H1 (cell line): ENCODE measurements around the gene HOXB3. TPM values are rescaled to one million over a fixed set of nuclear protein-coding genes. Genes with fewer than 3 reads are reported as not detected.

Source experiments
- CTCF ChIA-PET: fragments of 300-600 bp; sonication (Branson Sonifier 250); formaldehyde crosslinking; loops from one replicate; lab custom pipeline; 2021; ENCODE audit not compliant: partially characterized antibody; lab: Charles Lee
- POLR2A ChIA-PET: fragments of 300-600 bp; sonication (Branson Sonifier 250); formaldehyde crosslinking; loops from one replicate; lab custom pipeline; 2021; ENCODE audit warnings: inconsistent platforms; ENCODE audit not compliant: partially characterized antibody; lab: Charles Lee
- DNase-seq, 2 experiments: peaks; one replicate each; pipeline versions ENCODE4 v3.0.0 to v3.0.0-alpha.2; 2010 to 2022; ENCODE audit warnings: low spot score in 2 of 2, low read depth in 1 of 2, mixed read lengths in 1 of 2
- FAIRE-seq: peaks from 2 replicates; lab custom pipeline; 2011; peaks lifted over from hg19 to GRCh38; lab: Jason Lieb, UNC
- H2AFZ ChIP-seq: 2 replicates; pipeline ENCODE4 v1.8.1; 2012; ENCODE audit warnings: low read length, inconsistent platforms
- H2AK5ac ChIP-seq: 2 replicates; pipeline ENCODE4 v1.6.1; 2013; ENCODE audit warnings: low read depth, low read length
- H2BK120ac ChIP-seq: replicated peaks from 2 replicates; pipeline ENCODE3; 2013; ENCODE audit warnings: low read depth, low read length, inconsistent platforms
- H2BK12ac ChIP-seq: 2 replicates; pipeline ENCODE4 v1.6.1; 2013; ENCODE audit warnings: low read depth, low read length
- H2BK15ac ChIP-seq: 2 replicates; pipeline ENCODE4 v1.6.1; 2013; ENCODE audit warnings: low read length
- H2BK20ac ChIP-seq: 2 replicates; pipeline ENCODE4 v1.6.1; 2013; ENCODE audit warnings: low read length
- H2BK5ac ChIP-seq: 2 replicates; pipeline ENCODE4 v1.6.1; 2013; ENCODE audit warnings: low read depth, low read length
- H3K14ac ChIP-seq: 2 replicates; pipeline ENCODE4 v1.6.1; 2013; ENCODE audit warnings: inconsistent platforms; ENCODE audit not compliant: insufficient read length
- H3K18ac ChIP-seq: 2 replicates; pipeline ENCODE4 v1.6.1; 2013; ENCODE audit warnings: low read length; ENCODE audit errors: extremely low read depth
- H3K23ac ChIP-seq: 2 replicates; pipeline ENCODE4 v1.6.1; 2013; ENCODE audit warnings: inconsistent platforms; ENCODE audit not compliant: insufficient read length
- H3K23me2 ChIP-seq: 2 replicates; pipeline ENCODE4 v1.6.1; 2013; ENCODE audit warnings: low read depth, low read length
- H3K27ac ChIP-seq: 2 replicates; pipeline ENCODE4 v1.6.1; 2011; ENCODE audit warnings: low read depth, low read length, inconsistent platforms
- H3K27me3 ChIP-seq, 4 experiments: replicated peaks in 1 of 4; 1 replicate in 1 of 4; 2 replicates in 3 of 4; pipeline versions ENCODE4 v1.6.1 to v1.8.1; 2011 to 2013; ENCODE audit warnings: low read length in 3 of 4, mild to moderate bottlenecking in 3 of 4, inconsistent platforms in 2 of 4, mixed read lengths in 2 of 4, moderate library complexity in 1 of 4; ENCODE audit not compliant: control insufficient read depth in 3 of 4, insufficient read depth in 3 of 4; ENCODE audit errors: extremely low read depth in 1 of 4
- H3K36me3 ChIP-seq, 4 experiments: 2 replicates each; pipeline versions ENCODE4 v1.6.1 to v1.8.1; 2011 to 2013; ENCODE audit warnings: mild to moderate bottlenecking in 4 of 4, low read length in 3 of 4, moderate library complexity in 2 of 4, control low read depth in 1 of 4, inconsistent platforms in 1 of 4; ENCODE audit not compliant: insufficient read depth in 4 of 4, control insufficient read depth in 2 of 4
- H3K4ac ChIP-seq: replicated peaks from 2 replicates; pipeline ENCODE3; 2013; ENCODE audit warnings: low read length, low read depth, mixed read lengths, inconsistent platforms; ENCODE audit not compliant: insufficient read length
- H3K4me1 ChIP-seq, 4 experiments: replicated peaks in 1 of 4; 1 replicate in 1 of 4; 2 replicates in 3 of 4; pipeline versions ENCODE4 v1.6.1 to v1.8.1; 2011 to 2013; ENCODE audit warnings: low read length in 3 of 4, inconsistent platforms in 2 of 4, mixed read lengths in 1 of 4; ENCODE audit not compliant: insufficient read depth in 4 of 4, control insufficient read depth in 3 of 4
- H3K4me2 ChIP-seq, 2 experiments: 2 replicates each; pipeline versions ENCODE4 v1.6.1 to v1.8.1; 2011 to 2013; ENCODE audit warnings: low read depth in 2 of 2, low read length in 2 of 2, control low read depth in 1 of 2, inconsistent platforms in 1 of 2, mild to moderate bottlenecking in 1 of 2; ENCODE audit not compliant: insufficient read depth in 1 of 2
- H3K4me3 ChIP-seq, 4 experiments: fragments of 200-600, 300-600 bp in 1 of 4; sonication (generic), shearing (Covaris generic), sonication (Bioruptor Twin) in 1 of 4; 2 replicates each; pipeline versions ENCODE4 v1.5.1 to v1.8.1; 2011 to 2016; ENCODE audit warnings: low read length in 4 of 4, low read depth in 3 of 4, control low read depth in 2 of 4, inconsistent platforms in 2 of 4, mild to moderate bottlenecking in 2 of 4, mixed read lengths in 1 of 4, moderate library complexity in 1 of 4; ENCODE audit not compliant: insufficient read depth in 2 of 4; ENCODE audit errors: extremely low read depth in 1 of 4
- H3K56ac ChIP-seq: replicated peaks from 2 replicates; pipeline ENCODE3; 2013; ENCODE audit warnings: low read depth, mild to moderate bottlenecking, mixed read lengths, low read length, inconsistent platforms; ENCODE audit not compliant: insufficient read length
- H3K79me1 ChIP-seq: 2 replicates; pipeline ENCODE4 v1.6.1; 2013; ENCODE audit warnings: low read depth, low read length, control low read depth
- H3K79me2 ChIP-seq, 2 experiments: 2 replicates each; pipeline versions ENCODE4 v1.6.1 to v1.8.1; 2012 to 2013; ENCODE audit warnings: low read length in 2 of 2, mild to moderate bottlenecking in 2 of 2, inconsistent platforms in 1 of 2; ENCODE audit not compliant: insufficient read depth in 2 of 2, control insufficient read depth in 1 of 2
- H3K9ac ChIP-seq, 4 experiments: replicated peaks in 1 of 4; 1 replicate in 1 of 4; 2 replicates in 3 of 4; pipeline versions ENCODE4 v1.6.1 to v1.8.1; 2011 to 2013; ENCODE audit warnings: low read depth in 3 of 4, low read length in 3 of 4, control low read depth in 2 of 4, mild to moderate bottlenecking in 2 of 4, moderate library complexity in 2 of 4, inconsistent platforms in 1 of 4; ENCODE audit errors: extremely low read depth in 1 of 4
- H3K9me3 ChIP-seq, 2 experiments: 2 replicates each; pipeline versions ENCODE4 v1.6.1 to v1.8.1; 2012 to 2013; ENCODE audit warnings: mild to moderate bottlenecking in 2 of 2, moderate library complexity in 2 of 2, control low read depth in 1 of 2, inconsistent platforms in 1 of 2, low read depth in 1 of 2, low read length in 1 of 2, mixed read lengths in 1 of 2; ENCODE audit not compliant: insufficient read depth in 2 of 2
- H4K20me1 ChIP-seq, 2 experiments: replicated peaks in 1 of 2; 2 replicates each; pipeline versions ENCODE3 to v1.8.1; 2011 to 2013; ENCODE audit warnings: inconsistent platforms in 2 of 2, low read length in 2 of 2, mild to moderate bottlenecking in 1 of 2; ENCODE audit not compliant: insufficient read depth in 2 of 2, control insufficient read depth in 1 of 2
- H4K5ac ChIP-seq: 2 replicates; pipeline ENCODE4 v1.6.1; 2013; ENCODE audit warnings: low read length, low read depth, mixed read lengths, inconsistent platforms; ENCODE audit not compliant: insufficient read length
- H4K8ac ChIP-seq: 2 replicates; pipeline ENCODE4 v1.8.0; 2013; ENCODE audit warnings: mild to moderate bottlenecking, moderate library complexity, low read length, inconsistent platforms; ENCODE audit not compliant: insufficient read depth; ENCODE audit errors: extremely low read depth
- H4K91ac ChIP-seq: replicated peaks from 2 replicates; pipeline ENCODE3; 2013; ENCODE audit warnings: low read length, mixed read lengths, inconsistent platforms; ENCODE audit not compliant: insufficient read length
- RNF2 ChIP-seq: fragments of 200-900, 300-1000 bp; sonication (generic); IDR thresholded peaks from 2 replicates; pipeline ENCODE4 v1.7.1; 2016; ENCODE audit warnings: borderline replicate concordance, low read depth, mild to moderate bottlenecking, antibody characterized with exemption, low read length; ENCODE audit not compliant: poor library complexity, severe bottlenecking; ENCODE audit errors: missing control alignments
- SIX5 ChIP-seq: IDR thresholded peaks from 2 replicates; pipeline ENCODE4 v1.6.1; 2011; ENCODE audit warnings: mild to moderate bottlenecking, low read depth, low read length
- TAF7 ChIP-seq: optimal IDR thresholded peaks from 2 replicates; pipeline ENCODE3; 2011; ENCODE audit warnings: low read depth, mild to moderate bottlenecking, inconsistent platforms, low read length, moderate library complexity, borderline replicate concordance
- WGBS, 2 experiments: shearing (Covaris generic) in 1 of 2; methylation state at CpG; one replicate each; pipeline versions ENCODE4 v1.1.6 to v1.1.7; 2013 to 2015; ENCODE audit warnings: low lambda C conversion rate in 2 of 2, mixed read lengths in 2 of 2, inconsistent platforms in 1 of 2, low coverage in 1 of 2, missing lambda C conversion rate in 1 of 2; ENCODE audit not compliant: insufficient replicate concordance in 2 of 2, insufficient coverage in 1 of 2, insufficient read length in 1 of 2; ENCODE audit errors: extremely low coverage in 1 of 2, missing lambda C conversion rate in 1 of 2; 5-methylcytosine and 5-hydroxymethylcytosine counted together
- polyA plus RNA-seq, 7 experiments: library from polyadenylated mRNA; depleted of rRNA in 3 of 7; stranded (reverse) in 5 of 7; unstranded in 2 of 7; fragments of >200 nt in 5 of 7; fragments of 200-250 nt in 2 of 7; gene quantifications; 1 replicate in 5 of 7; 2 replicates in 1 of 7; 4 replicates in 1 of 7; pipeline versions ENCODE4 v1.2.1 to v1.2.3, GENCODE V29; 2011 to 2013; ENCODE audit warnings: missing spikeins in 2 of 7, mixed read lengths in 2 of 7
- total RNA-seq: library from RNA; stranded (reverse); fragmentation: NEBNext Ultra II Directional; extraction: Animal tissue kit (Norgen Biotek cat#: 25700); gene quantifications from 2 replicates; pipeline ENCODE4 v1.2.1, GENCODE V29; 2021

The HOXB3 gene
- total and polyA plus RNA-seq, 2 of the 8 experiments (the other 6 are each of a cell fraction or from before 2014, with no cell fraction given): not detected

DNA sequence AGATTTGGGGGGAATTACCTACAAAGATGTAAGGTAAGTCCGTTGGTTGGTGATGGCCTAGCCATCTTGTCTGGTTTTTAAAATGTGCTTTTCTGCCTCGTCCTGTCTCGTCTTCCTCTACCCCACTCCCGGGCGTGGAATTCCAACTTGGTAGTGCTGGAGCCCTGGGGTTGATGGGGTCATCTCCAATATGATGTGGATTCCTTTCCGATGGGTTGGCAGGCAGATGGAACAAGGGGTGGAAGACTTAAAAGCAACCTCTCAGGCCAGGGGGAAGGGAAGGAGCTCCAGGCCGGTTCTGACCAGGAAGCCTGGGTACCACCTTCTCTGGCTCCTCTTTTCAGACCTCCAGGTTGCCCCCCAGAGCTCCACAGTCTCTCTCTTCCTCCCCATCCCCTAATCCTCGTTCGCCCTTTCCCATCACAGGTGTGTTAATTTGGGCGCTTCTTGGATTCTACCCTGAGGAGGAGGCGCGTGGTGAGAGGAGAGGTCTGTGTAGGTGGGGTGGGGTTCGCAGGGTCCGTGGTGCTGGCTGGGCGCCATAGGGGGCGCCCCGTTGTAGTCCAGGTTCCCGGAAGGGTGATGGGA is 40.0 kb downstream of the HOXB3 start:
- FAIRE-seq (no peak), DNase-seq (no peak)
- H3K4me1 ChIP-seq: peaks cover 7 to 29% (median 12%) of the 10 kb centered on the region in 4 experiments
- no peak overlapping the region for H2AFZ ChIP-seq
- H4K20me1 ChIP-seq: peaks cover 23 to 24% of the 10 kb centered on the region in 2 experiments
- H3K18ac ChIP-seq: no peak overlapping the region; the same call in 1 of the 2 replicates
- POLR2A ChIA-PET: no interaction called here
- H3K14ac ChIP-seq: no peak overlapping the region
- H4K5ac ChIP-seq: no peak overlapping the region
- 0 out of 2 replicates have a peak overlapping the region, but pooled peaks have one; percentile 33 for H2BK12ac ChIP-seq
- peak overlapping the region; percentile 20 to 40; a peak in 3 of 4 replicates for H3K4me2 ChIP-seq
- H3K23me2 ChIP-seq: no peaks in the 10 kb centered on the region; the same call in 1 of the 2 replicates
- no peak overlapping the region for H3K4ac ChIP-seq
- H3K9me3 ChIP-seq: no peaks in the 10 kb centered on the region
- H3K36me3 ChIP-seq: peaks cover 0 to 3% (median 0%) of the 10 kb centered on the region in 4 experiments; a peak in 1 of 8 replicates
- no peak overlapping the region for H3K56ac ChIP-seq
- no peak for TF ChIP-seq SIX5
- peak; percentile 13 for TF ChIP-seq TAF7
- TF ChIP-seq RNF2: peak; percentile 75
- H3K9ac ChIP-seq: no peak overlapping the region
- H4K91ac ChIP-seq: no peak overlapping the region
- H2BK20ac ChIP-seq: peak overlapping the region; percentile 13; the same call in 1 of the 2 replicates
- CTCF ChIA-PET: interaction anchor here (0.6 to 6.6 kb wide), 20 partner anchors 8 to 161 kb away, joined by 3 to 53 read pairs (median 5); partner anchors contain the start of genes HOXB1, HOXB3 and HOXB5
- no peak overlapping the region for H4K8ac ChIP-seq
- no peak overlapping the region for H2BK120ac ChIP-seq
- no peak overlapping the region for H2BK5ac ChIP-seq
- WGBS, 2 experiments: 10% methylated on average over 16 of the region's 18 CpGs; no CpG with 5 or more reads in 1 of the 2 experiments
- H3K23ac ChIP-seq: no peak overlapping the region
- no peaks in the 10 kb centered on the region for H3K79me1 ChIP-seq
- H3K27ac ChIP-seq: no peak overlapping the region
- 0 out of 8 replicates have a peak overlapping the region, but pooled peaks of 1 of the 4 experiments have one; percentile 12 for H3K4me3 ChIP-seq
- H2BK15ac ChIP-seq: 0 out of 2 replicates have a peak overlapping the region, but pooled peaks have one; percentile 29
- no peak overlapping the region for H2AK5ac ChIP-seq
- no peaks in the 10 kb centered on the region for H3K79me2 ChIP-seq
- peaks cover 95 to 100% (median 98%) of the 10 kb centered on the region in 4 experiments for H3K27me3 ChIP-seq
